Epithelial cell of proximal tubule (primary cell): ENCODE data around the gene SETD1B. TPM values are rescaled to one million over a fixed set of nuclear protein-coding genes. Genes with fewer than 3 reads are reported as not detected.

Experiments
- DNase-seq: peaks from one replicate; pipeline ENCODE4 v3.0.0-alpha.2; 2011; ENCODE audit warnings: low read depth
- H3K4me3 ChIP-seq: 2 replicates; pipeline ENCODE4 v1.5.1; 2011; ENCODE audit warnings: low read depth, mild to moderate bottlenecking, low read length
- CTCF ChIP-seq: conservative IDR thresholded peaks from 2 replicates; pipeline ENCODE4 v1.5.1; 2012; ENCODE audit warnings: low read depth, mild to moderate bottlenecking, low read length
- total RNA-seq: library from RNA; depleted of rRNA; stranded (reverse); fragments of >200 nt; gene quantifications from 2 replicates; pipeline ENCODE4 v1.2.3, GENCODE V29; 2015

The SETD1B gene
- total RNA-seq, 1 donor from 2014 or later = 5.2 TPM

DNA sequence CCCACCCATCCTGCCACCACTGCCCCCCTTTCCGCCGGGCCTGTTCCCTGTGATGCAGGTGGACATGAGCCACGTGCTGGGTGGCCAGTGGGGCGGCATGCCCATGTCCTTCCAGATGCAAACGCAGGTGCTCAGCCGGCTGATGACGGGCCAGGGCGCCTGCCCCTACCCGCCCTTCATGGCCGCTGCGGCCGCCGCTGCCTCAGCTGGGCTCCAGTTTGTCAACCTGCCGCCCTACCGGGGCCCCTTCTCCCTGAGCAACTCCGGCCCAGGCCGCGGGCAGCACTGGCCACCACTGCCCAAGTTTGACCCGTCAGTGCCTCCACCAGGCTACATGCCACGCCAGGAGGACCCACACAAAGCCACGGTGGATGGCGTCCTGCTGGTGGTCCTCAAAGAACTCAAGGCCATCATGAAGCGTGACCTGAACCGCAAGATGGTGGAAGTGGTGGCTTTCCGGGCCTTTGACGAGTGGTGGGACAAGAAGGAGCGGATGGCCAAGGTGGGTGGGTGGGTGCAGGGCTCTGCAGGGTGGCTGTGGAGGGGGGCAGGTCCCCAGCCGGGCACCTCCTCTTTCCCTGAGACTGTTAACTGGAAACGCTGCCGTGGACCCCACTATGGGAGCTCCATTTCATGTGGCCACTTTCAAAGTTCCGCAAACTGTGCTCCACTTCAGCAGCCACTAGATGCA lies 10.8 kb downstream of the SETD1B start:
- no peak for TF ChIP-seq CTCF
- DNase-seq = no peak
- H3K4me3 ChIP-seq = no peak overlapping the region

DNA sequence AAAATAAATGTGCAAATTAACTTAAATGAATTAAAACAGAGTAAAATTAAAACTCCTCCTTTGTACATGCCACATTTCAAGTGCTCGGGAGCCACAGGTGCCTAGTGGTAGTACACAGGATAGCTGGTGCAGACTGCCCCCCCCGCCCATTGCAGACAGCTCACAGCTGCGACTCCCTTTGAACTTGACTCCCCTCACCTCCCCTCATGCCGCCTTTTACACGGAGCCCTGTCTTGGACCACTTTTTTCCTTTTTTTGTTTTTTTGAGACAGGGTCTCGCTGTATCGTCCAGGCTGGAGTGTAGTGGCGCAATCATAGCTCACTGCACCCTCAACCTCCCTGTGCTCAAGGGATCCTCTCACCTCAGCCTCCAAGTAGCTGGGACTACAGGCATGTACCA lies 11.5 kb downstream of the SETD1B start:
- H3K4me3 ChIP-seq = no peak overlapping the region
- DNase-seq = no peak
- no peak for TF ChIP-seq CTCF

DNA sequence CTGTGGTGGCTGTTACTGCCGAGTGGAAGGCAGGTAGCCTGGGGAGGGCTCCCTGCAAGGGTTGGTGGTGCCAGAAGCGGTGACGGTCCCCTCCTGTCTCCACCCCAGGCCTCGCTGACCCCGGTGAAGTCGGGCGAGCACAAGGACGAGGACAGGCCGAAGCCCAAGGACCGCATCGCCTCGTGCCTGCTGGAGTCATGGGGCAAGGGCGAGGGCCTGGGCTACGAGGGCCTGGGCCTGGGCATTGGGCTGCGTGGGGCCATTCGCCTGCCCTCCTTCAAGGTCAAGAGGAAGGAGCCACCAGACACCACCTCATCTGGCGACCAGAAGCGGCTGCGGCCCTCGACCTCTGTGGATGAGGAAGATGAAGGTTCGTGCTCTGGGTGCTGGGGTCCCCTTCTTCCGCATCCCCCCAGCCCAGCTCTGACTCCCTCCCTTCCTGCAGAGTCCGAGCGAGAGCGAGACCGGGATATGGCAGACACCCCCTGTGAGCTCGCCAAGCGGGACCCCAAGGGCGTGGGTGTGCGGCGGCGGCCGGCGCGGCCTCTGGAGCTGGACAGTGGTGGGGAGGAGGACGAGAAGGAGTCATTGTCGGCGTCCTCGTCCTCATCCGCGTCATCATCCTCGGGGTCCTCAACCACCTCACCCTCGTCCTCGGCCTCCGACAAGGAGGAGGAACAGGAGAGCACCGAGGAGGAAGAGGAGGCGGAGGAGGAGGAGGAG lies 13.3 kb downstream of the SETD1B start:
- H3K4me3 ChIP-seq = no peak overlapping the region
- DNase-seq = no peak
- no peak for TF ChIP-seq CTCF

DNA sequence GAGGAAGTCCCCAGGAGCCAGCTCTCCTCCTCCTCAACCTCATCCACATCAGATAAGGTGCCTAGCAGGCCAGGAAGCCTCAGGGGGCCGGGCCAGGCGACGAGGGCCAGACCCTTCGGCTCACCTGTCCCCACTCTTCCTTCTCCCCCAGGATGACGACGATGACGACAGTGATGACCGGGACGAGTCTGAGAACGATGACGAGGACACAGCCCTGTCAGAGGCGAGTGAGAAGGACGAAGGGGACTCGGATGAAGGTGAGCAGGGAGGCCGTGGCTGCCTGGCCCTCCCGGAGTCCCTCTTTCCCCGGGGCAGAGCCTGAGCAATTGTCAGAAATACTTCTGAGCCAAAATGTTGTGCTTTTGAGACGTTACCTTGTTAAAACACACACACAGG lies 13.8 kb downstream of the SETD1B start:
- DNase-seq = no peak
- TF ChIP-seq CTCF = no peak

DNA sequence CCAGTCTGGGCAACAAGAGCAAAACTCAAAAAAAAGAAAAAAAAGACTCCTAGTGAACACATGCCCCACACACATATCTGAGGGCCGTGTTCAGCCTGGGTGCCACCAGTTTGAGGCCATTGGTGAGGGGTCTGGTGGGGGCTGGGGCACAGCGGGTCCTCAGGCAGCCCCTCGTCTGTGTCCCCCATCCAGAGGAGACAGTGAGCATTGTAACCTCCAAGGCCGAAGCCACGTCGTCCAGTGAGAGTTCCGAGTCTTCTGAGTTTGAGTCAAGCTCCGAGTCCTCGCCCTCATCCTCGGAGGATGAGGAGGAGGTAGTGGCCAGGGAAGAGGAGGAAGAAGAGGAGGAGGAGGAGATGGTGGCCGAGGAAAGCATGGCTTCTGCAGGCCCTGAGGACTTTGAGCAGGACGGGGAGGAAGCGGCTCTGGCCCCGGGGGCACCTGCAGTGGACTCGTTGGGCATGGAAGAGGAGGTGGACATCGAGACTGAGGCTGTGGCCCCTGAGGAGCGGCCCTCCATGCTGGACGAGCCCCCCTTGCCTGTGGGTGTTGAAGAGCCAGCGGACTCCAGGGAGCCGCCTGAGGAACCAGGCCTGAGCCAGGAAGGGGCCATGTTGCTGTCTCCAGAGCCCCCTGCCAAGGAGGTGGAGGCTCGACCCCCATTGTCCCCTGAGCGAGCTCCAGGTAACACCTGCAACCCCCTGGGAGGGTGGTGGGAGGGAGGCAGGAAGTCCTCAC lies 15.6 kb downstream of the SETD1B start:
- H3K4me3 ChIP-seq = no peak overlapping the region
- TF ChIP-seq CTCF = no peak
- DNase-seq = no peak

More for the DNA sequence above, 13.8 kb downstream of the SETD1B start:
- no peak overlapping the region for H3K4me3 ChIP-seq

GRCh38 chr12:121820056-121820455 lies 16.2 kb downstream of the SETD1B start:
- no peak for DNase-seq
- no peak for TF ChIP-seq CTCF
- H3K4me3 ChIP-seq = no peak overlapping the region
